Neural cell (in vitro differentiated cells): Measurements from ENCODE around the gene PRKAR1A. TPM values are rescaled to one million over a fixed set of nuclear protein-coding genes. Genes with fewer than 3 reads are reported as not detected.

Experiments used
- H2AFZ ChIP-seq: fragments of 200-600, 300-800 bp; sonication (generic), shearing (Covaris generic); 2 replicates; pipeline ENCODE4 v1.6.0; 2014; ENCODE audit warnings: low read depth, mild to moderate bottlenecking, antibody characterized with exemption, low read length, moderate library complexity
- H3F3A ChIP-seq: fragments of 200-600 bp; shearing (Covaris generic); 2 replicates; pipeline ENCODE4 v1.6.1; 2016; ENCODE audit warnings: mild to moderate bottlenecking, moderate library complexity, mixed read lengths, antibody characterized with exemption, low read length; ENCODE audit not compliant: insufficient read depth, poor library complexity, severe bottlenecking
- H3K27ac ChIP-seq: fragments of 200-600, 300-800 bp; sonication (generic), shearing (Covaris generic); 2 replicates; pipeline ENCODE4 v1.5.1; 2014; ENCODE audit warnings: mild to moderate bottlenecking, low read length, moderate library complexity
- H3K27me3 ChIP-seq: fragments of 300-800, 200-600 bp; sonication (generic), shearing (Covaris generic); 2 replicates; pipeline ENCODE4 v1.6.0; 2014; ENCODE audit warnings: mild to moderate bottlenecking, low read depth, low read length, moderate library complexity; ENCODE audit not compliant: insufficient read depth
- H3K36me3 ChIP-seq: fragments of 300-800, 200-600 bp; sonication (generic), shearing (Covaris generic); 2 replicates; pipeline ENCODE4 v1.5.1; 2014; ENCODE audit warnings: mild to moderate bottlenecking, antibody characterized with exemption, low read length, moderate library complexity; ENCODE audit not compliant: insufficient read depth
- H3K4me2 ChIP-seq: fragments of 300-800, 200-600 bp; sonication (generic), shearing (Covaris generic); 2 replicates; pipeline ENCODE4 v1.6.0; 2014; ENCODE audit warnings: mild to moderate bottlenecking, low read length
- H3K4me3 ChIP-seq: fragments of 300-800, 200-600 bp; sonication (generic), shearing (Covaris generic); 2 replicates; pipeline ENCODE4 v1.5.1; 2014; ENCODE audit warnings: mild to moderate bottlenecking, low read length, moderate library complexity
- H3K79me2 ChIP-seq: fragments of 200-600 bp; shearing (Covaris generic); replicated peaks from 2 replicates; pipeline ENCODE4 v1.6.0; 2014; ENCODE audit warnings: mild to moderate bottlenecking, low read length, moderate library complexity; ENCODE audit not compliant: insufficient read depth
- H3K9ac ChIP-seq: fragments of 300-800, 200-600 bp; sonication (generic), shearing (Covaris generic); 2 replicates; pipeline ENCODE4 v1.6.1; 2016; ENCODE audit warnings: mild to moderate bottlenecking, low read length, mixed read lengths
- H3K9me2 ChIP-seq: fragments of 200-600 bp; shearing (Covaris generic); 2 replicates; pipeline ENCODE4 v1.6.1; 2016; ENCODE audit warnings: mild to moderate bottlenecking, low read length, mixed read lengths; ENCODE audit not compliant: insufficient read depth
- H3K9me3 ChIP-seq: fragments of 200-600, 300-800 bp; sonication (generic), shearing (Covaris generic); 2 replicates; pipeline ENCODE4 v1.6.1; 2016; ENCODE audit warnings: mild to moderate bottlenecking, mixed run types, low read length, moderate library complexity, mixed read lengths
- H4K20me1 ChIP-seq: fragments of 200-600 bp; shearing (Covaris generic); 2 replicates; pipeline ENCODE4 v1.6.1; 2016; ENCODE audit warnings: mild to moderate bottlenecking, mixed run types; ENCODE audit not compliant: insufficient read depth
- EP300 ChIP-seq: fragments of 450-650 bp; conservative IDR thresholded peaks from 2 replicates; pipeline ENCODE4 v1.6.1; 2014; ENCODE audit warnings: antibody characterized with exemption, mild to moderate bottlenecking, moderate library complexity; ENCODE audit not compliant: poor library complexity, severe bottlenecking
- EZH2 ChIP-seq: fragments of 200-600, 300-800 bp; shearing (Covaris generic), sonication (generic); IDR thresholded peaks from 2 replicates; pipeline ENCODE4 v1.6.1; 2014; ENCODE audit warnings: antibody characterized with exemption, low read length, borderline replicate concordance, mild to moderate bottlenecking; ENCODE audit not compliant: insufficient read depth, poor library complexity, severe bottlenecking
- MXI1 ChIP-seq: fragments of 450-650 bp; conservative IDR thresholded peaks from 2 replicates; pipeline ENCODE4 v1.6.1; 2014; ENCODE audit warnings: antibody characterized with exemption, mild to moderate bottlenecking; ENCODE audit not compliant: poor library complexity, severe bottlenecking
- POLR2AphosphoS5 ChIP-seq: IDR thresholded peaks from 2 replicates; pipeline ENCODE4 v1.6.1; 2012
- RAD21 ChIP-seq: fragments of 450-650 bp; conservative IDR thresholded peaks from 2 replicates; pipeline ENCODE4 v1.6.1; 2014; ENCODE audit warnings: antibody characterized with exemption, mild to moderate bottlenecking, moderate library complexity
- SMC3 ChIP-seq: fragments of 450-650 bp; conservative IDR thresholded peaks from 2 replicates; pipeline ENCODE4 v1.6.1; 2014; ENCODE audit warnings: antibody characterized with exemption, mild to moderate bottlenecking, moderate library complexity; ENCODE audit not compliant: poor library complexity
- TAF1 ChIP-seq: IDR thresholded peaks from 2 replicates; pipeline ENCODE4 v1.6.1; 2012; ENCODE audit warnings: low read depth
- polyA plus RNA-seq: library from polyadenylated mRNA; depleted of rRNA; stranded (reverse); fragments of >200 nt; gene quantifications from 2 replicates; pipeline ENCODE4 v1.2.3, GENCODE V29; 2014
- TF ChIP-seq, protein P1 (sequence below): fragments of 450-650 bp; IDR thresholded peaks from 2 replicates; pipeline ENCODE4 v1.5.1; 2014; ENCODE audit warnings: antibody characterized with exemption, mild to moderate bottlenecking, moderate library complexity; ENCODE audit not compliant: poor library complexity, severe bottlenecking
- TF ChIP-seq, protein P2 (sequence below): IDR thresholded peaks from 2 replicates; pipeline ENCODE4 v1.6.1; 2012; ENCODE audit warnings: borderline replicate concordance

Gene PRKAR1A
- polyA plus RNA-seq, 1 donor from 2014 or later, result 539 TPM

DNA sequence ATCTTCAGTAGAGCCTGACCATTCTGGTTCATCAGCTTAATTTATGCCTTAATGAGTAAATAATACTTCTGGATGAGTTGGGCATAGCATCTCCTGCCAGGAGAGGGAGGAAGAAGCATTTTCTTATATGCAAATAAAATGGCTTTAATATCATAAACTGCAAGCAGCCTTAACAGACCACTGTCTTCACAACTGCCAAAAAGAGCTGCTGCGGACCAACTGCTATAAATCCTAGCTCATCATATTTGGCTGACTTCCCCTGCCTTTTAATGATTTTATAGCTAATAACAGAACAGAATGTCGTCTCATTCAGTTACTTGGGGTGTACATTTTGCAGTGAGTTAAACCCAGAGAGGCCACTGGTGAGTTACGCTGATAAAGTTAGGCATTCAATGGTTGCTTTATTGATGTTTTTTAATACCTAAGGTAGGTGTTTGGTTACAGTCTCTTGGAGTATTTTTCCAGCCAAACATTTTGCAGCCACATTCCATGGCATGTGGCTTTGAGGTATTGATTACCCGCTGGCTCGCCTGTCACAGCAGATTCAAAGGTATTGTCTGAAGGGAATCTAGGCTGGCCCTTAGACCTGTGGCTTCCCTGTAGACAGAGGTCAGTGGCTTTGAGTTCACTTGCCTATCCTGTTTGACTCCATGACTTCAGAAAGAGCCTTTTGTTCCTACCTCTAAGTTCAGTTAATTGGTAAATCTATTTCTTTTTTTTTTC, 72.5 kb downstream of the PRKAR1A start:
- Histone ChIP-seq H3F3A (no peaks in the 10 kb centered on the region), H3K9ac (no peak overlapping the region), H3K27me3 (no peaks in the 10 kb centered on the region), H3K9me2 (no peaks in the 10 kb centered on the region), H4K20me1 (no peaks in the 10 kb centered on the region), H3K4me2 (no peak overlapping the region), H3K4me3 (no peak overlapping the region), H3K79me2 (no peaks in the 10 kb centered on the region), H2AFZ (no peak overlapping the region), H3K27ac (no peak overlapping the region), H3K36me3 (no peaks in the 10 kb centered on the region), H3K9me3 (no peaks in the 10 kb centered on the region)
- no peak for TF ChIP-seq EP300
- no peak for TF ChIP-seq SMC3
- no peak for TF ChIP-seq RAD21
- TF ChIP-seq TAF1, result no peak
- TF ChIP-seq, protein P1, sequence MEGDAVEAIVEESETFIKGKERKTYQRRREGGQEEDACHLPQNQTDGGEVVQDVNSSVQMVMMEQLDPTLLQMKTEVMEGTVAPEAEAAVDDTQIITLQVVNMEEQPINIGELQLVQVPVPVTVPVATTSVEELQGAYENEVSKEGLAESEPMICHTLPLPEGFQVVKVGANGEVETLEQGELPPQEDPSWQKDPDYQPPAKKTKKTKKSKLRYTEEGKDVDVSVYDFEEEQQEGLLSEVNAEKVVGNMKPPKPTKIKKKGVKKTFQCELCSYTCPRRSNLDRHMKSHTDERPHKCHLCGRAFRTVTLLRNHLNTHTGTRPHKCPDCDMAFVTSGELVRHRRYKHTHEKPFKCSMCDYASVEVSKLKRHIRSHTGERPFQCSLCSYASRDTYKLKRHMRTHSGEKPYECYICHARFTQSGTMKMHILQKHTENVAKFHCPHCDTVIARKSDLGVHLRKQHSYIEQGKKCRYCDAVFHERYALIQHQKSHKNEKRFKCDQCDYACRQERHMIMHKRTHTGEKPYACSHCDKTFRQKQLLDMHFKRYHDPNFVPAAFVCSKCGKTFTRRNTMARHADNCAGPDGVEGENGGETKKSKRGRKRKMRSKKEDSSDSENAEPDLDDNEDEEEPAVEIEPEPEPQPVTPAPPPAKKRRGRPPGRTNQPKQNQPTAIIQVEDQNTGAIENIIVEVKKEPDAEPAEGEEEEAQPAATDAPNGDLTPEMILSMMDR, result no peak
- no peak for TF ChIP-seq EZH2
- no peak for TF ChIP-seq MXI1
- TF ChIP-seq POLR2AphosphoS5, result no peak
- TF ChIP-seq, protein P2, sequence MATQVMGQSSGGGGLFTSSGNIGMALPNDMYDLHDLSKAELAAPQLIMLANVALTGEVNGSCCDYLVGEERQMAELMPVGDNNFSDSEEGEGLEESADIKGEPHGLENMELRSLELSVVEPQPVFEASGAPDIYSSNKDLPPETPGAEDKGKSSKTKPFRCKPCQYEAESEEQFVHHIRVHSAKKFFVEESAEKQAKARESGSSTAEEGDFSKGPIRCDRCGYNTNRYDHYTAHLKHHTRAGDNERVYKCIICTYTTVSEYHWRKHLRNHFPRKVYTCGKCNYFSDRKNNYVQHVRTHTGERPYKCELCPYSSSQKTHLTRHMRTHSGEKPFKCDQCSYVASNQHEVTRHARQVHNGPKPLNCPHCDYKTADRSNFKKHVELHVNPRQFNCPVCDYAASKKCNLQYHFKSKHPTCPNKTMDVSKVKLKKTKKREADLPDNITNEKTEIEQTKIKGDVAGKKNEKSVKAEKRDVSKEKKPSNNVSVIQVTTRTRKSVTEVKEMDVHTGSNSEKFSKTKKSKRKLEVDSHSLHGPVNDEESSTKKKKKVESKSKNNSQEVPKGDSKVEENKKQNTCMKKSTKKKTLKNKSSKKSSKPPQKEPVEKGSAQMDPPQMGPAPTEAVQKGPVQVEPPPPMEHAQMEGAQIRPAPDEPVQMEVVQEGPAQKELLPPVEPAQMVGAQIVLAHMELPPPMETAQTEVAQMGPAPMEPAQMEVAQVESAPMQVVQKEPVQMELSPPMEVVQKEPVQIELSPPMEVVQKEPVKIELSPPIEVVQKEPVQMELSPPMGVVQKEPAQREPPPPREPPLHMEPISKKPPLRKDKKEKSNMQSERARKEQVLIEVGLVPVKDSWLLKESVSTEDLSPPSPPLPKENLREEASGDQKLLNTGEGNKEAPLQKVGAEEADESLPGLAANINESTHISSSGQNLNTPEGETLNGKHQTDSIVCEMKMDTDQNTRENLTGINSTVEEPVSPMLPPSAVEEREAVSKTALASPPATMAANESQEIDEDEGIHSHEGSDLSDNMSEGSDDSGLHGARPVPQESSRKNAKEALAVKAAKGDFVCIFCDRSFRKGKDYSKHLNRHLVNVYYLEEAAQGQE, result no peak

DNA sequence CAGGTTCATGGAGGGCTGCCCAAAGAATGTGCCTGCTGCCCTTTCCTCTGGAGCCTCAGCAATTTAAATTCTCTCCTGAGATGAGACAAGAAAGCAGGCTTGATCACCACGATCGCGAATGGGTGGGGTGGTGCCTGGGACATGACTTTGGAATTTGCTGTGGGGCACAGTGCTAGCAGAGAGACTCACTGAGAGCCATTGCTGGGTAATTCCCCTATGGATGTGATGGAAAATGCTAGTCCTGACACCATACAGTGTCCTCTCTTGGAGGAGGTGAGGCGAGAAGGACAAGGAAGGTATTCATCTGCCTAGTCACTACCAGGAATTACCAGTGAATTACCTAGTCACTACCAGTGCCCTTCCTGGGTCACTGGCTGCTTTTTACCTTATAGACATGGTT, 73.4 kb downstream of the PRKAR1A start:
- H3K36me3 ChIP-seq, result no peaks in the 10 kb centered on the region
- no peaks in the 10 kb centered on the region for H4K20me1 ChIP-seq
- no peak overlapping the region for H2AFZ ChIP-seq
- H3K4me3 ChIP-seq, result no peak overlapping the region
- H3F3A ChIP-seq, result no peaks in the 10 kb centered on the region
- no peaks in the 10 kb centered on the region for H3K9me3 ChIP-seq
- H3K79me2 ChIP-seq, result no peaks in the 10 kb centered on the region
- H3K9me2 ChIP-seq, result no peaks in the 10 kb centered on the region
- H3K27ac ChIP-seq, result no peak overlapping the region
- no peaks in the 10 kb centered on the region for H3K27me3 ChIP-seq
- H3K9ac ChIP-seq, result no peak overlapping the region
- no peak for TF ChIP-seq POLR2AphosphoS5
- TF ChIP-seq EP300, result no peak
- TF ChIP-seq, protein P2, result no peak
- TF ChIP-seq TAF1, result no peak
- no peak for TF ChIP-seq MXI1
- TF ChIP-seq, protein P1, result no peak
- no peak for TF ChIP-seq RAD21
- no peak for TF ChIP-seq SMC3
- no peak for TF ChIP-seq EZH2
- H3K4me2 ChIP-seq, result no peak overlapping the region
